GM19328 (cell line): ENCODE data around the gene IL23R.

ENCODE experiments used
- ATAC-seq: cut with Tn5 transposase; IDR thresholded peaks from one replicate; pipeline ENCODE4 v1.9.1; 2021; ENCODE audit warnings: mild to moderate bottlenecking, moderate library complexity; ENCODE audit not compliant: unreplicated experiment

The IL23R gene

DNA sequence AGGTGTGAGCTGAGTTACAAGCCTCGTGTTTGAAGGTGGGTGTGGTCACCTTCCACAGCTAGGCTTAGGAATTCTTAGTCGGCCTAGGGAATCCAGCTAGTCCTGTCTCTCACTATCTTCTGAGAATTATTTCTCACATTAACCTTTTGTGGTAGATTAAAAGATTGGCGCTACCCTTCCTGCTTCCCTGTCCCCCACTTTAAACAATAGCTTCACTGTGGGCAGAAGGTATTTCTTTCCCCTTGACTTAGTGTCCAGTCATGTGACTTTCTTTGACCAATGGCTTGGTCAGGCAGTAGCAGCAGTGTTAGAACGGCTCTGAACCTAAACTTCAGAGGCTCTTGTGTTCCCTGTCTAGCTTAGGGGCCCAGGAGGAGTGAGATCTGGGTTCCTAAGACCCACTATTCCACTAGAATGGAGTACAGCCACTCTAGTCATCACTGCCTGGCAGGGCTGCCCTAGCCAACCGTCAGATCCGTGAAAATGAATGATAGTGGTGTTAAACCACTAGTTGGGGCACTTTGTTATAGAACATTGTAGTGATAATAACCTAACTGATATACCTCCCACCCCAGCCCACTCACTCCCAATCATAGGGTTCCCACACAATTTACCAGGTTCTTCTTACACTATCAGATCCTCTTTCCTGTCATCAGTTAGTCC, 17.6 kb upstream of the IL23R start:
- ATAC-seq: peak; percentile 18

DNA sequence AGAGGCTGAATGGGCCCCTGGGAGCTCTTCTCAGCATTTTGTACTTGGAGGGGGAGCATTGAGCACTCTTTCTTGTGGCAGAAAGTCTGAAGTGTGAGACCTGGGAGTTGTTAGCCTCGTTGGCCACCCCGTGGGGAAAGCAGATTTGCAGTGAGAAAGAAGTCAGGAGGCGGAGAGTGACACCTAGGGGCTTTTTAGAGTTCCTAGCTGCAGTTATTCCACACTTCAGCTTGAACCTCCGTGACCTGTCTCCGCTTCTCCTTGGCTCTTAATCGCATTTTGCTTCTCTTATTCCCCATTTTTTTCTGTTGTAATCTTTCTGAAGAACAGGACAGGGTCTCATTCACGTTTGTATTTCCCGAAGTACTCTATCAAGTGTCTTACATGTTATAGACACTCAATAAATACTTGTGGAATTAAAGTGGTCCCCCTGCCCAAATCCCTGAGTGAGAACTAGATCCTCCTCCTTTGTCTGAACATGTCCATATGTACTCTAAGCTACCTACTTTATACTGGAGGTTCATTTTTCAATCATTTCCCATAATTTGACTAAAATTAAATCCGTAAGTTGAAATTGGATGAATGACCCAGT, 17.0 kb upstream of the IL23R start:
- ATAC-seq: peak; percentile 80

DNA sequence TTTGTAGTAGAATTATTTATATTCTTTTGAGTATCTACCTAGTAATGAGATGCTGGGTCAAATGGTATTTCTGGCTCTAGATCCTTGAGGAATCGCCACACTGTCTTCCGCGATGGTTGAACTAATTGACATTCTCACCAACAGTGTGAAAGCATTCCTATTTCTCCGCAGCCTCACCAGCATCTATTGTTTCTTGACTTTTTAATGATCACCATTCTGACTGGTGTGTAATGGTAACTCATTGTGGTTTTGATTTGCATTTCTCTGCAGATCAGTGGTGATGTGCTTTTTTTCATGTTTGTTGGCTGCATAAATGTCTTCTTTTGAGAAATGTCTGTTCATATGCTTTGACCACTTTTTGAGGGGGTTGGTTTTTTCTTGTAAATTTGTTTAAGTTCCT, 15.3 kb upstream of the IL23R start:
- ATAC-seq: no peak

DNA sequence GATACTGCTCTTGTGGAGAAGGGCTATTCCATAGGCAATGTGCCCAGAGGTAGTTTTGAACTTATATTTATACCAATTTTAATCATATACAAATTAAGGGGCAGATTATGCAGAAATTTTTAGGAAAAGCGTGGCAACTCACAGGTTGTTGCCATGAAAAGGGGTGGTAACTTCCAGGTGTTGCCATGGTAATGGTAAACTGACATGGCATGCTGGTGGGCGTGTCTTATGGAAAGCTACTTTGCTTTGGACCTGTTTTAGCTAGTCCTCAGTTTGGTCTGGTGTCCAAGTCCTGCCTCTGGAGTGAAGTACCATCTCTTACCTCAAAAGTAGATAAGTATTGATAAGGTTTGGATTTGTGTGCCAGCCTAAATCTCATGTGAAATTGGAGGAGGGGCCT, 7.9 kb upstream of the IL23R start:
- ATAC-seq: no peak

DNA sequence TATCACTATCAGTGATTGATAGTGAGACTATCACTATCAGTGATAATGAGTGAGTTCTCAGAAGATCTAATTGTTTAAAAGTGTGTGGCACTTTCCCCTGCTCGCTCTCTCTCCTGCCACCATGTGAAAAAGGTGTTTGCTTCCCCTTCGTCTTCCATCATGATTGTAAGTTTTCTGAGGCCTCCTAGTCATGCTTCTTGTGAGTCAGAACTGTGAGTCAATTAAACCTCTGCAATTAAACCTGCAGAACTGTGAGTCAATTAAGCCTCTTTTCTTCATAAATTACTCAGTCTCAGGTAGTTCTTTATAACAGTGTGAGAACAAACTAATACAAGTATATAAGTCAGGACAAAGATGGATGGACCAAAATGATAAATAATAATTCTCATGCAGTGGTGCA, 7.0 kb upstream of the IL23R start:
- no peak for ATAC-seq

DNA sequence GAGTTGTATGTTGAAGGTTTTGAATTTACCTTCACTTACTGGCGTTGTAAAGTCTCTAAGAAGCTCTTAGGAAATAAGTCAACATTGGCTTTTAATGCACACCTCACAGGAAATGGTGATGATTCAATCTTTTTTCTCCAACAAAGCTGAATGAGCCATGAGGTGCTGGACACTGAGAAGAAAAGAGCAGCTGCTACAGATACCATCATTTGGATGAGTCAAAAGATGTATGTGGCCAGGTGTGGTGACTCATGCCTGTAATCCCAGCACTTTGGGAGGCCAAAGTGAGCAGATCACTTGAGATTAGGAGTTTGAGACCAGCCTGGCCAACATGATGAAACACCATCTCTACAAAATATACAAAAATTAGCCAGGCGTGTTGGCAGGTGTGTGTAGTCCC, 3.3 kb upstream of the IL23R start:
- ATAC-seq: no peak

- ATAC-seq: no peak
These were observed 699 bp upstream of the IL23R start for GRCh38 chr1:67165468-67166041.

- ATAC-seq: no peak
These were observed 3.2 kb downstream of the IL23R start for GRCh38 chr1:67169496-67169895.

- no peak for ATAC-seq
These were observed 3.7 kb downstream of the IL23R start for GRCh38 chr1:67169932-67170331.

GRCh38 chr1:67170751-67171573, 4.7 kb downstream of the IL23R start:
- no peak for ATAC-seq

DNA sequence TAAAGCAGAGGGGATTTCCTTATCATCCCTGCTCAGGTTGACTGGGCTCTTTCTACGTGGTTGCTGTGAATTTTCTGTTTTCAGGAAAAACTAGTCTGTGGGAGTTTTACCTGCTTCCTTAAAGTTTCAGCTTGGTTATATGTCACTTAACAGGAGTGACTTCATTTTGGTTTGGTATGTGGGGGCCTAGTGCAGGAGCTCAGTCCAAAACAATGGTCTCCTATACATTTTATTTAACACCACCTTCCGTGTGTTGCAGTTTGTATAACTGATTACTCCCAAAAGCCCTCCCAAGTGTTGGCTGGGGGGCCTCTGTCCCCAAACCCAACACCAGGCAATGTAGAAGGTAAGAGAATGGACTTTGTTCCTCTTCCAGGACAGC, 5.3 kb downstream of the IL23R start:
- ATAC-seq: no peak

GRCh38 chr1:67171978-67172377, 5.7 kb downstream of the IL23R start:
- ATAC-seq: no peak

DNA sequence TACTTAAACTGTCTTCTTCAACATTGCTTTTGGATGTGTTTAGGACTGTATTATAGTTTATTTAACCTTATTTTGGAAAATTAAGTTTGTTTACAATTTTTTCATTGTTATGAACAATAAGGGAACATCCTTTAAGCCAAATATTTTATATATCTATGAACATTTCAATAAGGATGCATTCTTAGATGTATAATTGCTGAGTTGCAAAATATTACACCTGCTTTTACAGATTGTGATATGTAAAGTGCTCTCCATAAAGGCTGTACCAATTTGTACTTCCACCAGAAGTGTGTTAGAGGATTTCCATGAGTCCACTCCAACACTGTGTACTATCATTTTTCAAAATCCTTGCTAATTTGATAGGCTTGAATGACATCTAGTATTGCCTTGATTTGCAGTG, 7.7 kb downstream of the IL23R start:
- no peak for ATAC-seq

- ATAC-seq: no peak
These were observed 8.5 kb downstream of the IL23R start for GRCh38 chr1:67174716-67175284.

DNA sequence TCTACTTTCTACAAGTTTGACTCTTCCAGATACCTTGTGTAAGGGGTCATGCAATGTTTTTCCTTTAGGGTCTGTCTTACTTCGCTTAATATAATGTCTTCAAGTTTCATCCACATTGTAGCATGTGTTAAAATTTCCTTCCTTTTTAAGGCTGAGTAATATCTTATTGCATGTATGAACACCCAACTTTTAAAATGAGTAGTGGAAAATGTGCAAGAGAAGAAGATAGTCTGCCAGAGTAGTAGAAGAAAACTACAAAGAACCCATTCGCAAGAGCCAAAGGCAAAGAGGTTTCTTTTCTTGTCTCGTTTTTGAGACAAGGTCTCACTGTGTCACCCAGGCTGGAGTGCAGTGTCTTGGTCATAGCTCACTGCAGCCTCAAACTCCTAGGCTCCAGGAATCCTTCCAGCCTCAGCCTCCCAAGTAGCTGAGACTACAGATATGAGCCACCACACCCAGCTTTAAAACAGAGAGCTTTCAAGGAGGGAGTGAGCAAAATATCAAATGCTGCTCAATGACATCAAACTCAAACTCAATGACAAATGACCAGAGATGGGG, 9.4 kb downstream of the IL23R start:
- no peak for ATAC-seq

- no peak for ATAC-seq
These were observed 18.7 kb downstream of the IL23R start for GRCh38 chr1:67184838-67185421.

DNA sequence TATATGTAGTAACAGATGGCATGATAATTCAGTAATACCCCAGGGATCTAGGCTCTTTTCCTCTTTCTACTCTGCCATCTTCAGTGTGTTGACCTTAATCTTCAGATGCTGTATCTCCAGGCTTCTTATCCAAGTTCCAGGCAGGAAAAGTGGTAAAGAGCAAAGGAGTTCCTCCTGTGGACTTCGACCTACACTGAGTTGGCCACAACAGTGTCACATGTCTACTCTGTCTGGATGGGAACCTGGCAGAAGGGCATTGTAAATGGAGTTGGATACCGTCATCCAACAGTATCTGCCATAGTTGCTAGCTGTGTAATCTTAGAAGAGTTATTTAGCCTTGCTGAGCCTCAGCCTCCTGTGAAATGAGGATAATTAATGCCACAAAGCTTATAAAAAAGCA, 21.9 kb downstream of the IL23R start:
- no peak for ATAC-seq

DNA sequence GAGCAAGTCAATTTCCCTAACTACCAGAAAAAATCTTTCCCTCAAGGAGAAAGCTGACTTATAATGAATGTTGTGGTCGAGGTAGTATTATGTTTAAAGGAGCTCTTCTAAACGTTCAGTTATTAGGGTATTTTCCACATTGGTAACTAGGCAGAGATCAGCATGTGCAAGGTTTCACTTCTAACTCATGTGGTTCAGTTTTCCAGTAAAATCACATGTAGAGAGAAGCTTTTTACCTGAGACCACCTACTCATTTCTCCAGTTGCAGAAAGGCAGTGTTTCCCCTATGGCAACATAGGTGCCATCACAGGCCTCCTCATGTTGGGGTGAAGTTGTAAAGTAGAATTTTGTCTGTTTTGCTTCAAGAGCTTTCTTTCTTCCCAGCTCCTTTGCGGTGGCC, 23.7 kb downstream of the IL23R start:
- ATAC-seq: no peak

DNA sequence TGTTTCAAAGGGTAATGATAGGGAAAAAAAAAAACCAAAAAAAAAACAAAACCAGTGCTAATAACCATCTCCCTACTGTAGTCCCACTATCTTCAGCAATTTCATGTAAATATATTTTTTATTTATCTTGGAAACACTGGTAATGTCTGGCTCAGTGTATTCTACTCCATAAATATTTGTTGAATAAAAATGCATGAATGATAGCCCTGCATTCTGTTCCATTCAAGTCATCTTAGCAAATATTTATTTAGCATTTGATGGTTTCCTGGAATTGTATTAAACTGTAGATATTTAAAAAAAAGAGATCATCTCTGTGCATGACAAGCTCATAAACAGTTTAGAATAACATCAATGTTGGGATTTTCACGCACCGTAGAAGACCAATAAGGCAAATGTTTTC, 24.2 kb downstream of the IL23R start:
- no peak for ATAC-seq

DNA sequence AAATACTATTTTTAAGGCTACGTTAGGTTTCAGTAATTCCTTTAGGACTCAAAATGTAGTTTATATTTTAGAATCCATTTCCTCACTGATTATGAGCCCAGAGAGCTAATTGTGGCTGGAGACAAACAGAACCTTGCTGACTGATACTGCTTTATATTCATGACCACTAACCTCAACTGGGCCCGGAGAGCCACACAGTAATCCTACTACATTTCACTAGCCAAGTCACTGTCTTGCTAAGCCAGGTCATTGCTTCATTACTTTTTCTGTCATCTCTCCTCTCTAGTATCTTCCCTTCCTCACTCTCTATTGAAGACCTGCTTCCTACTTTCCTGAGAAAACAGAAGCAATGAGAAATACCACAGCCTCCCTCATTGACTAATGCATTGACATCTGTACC, 24.7 kb downstream of the IL23R start:
- ATAC-seq: no peak
